Skin of body (tissue), 2 donors: Measurements from ENCODE around the gene CAB39. TPM values are rescaled to one million over a fixed set of nuclear protein-coding genes. Genes with fewer than 3 reads are reported as not detected.

ENCODE experiments used
- DNase-seq: peaks from one replicate; lab custom pipeline; 2025; lab: John Stamatoyannopoulos, UW
- total RNA-seq: library from RNA; depleted of rRNA; stranded (reverse); fragments of >200 nt; gene quantifications from one replicate; pipeline ENCODE4 v1.2.3, GENCODE V29; 2014

The CAB39 gene
- total RNA-seq, 1 donor from 2014 or later: 63.2 TPM

GRCh38 chr2:230749111-230749510 lies 36.5 kb downstream of the CAB39 start:
- DNase-seq: peak; percentile 42

GRCh38 chr2:230751062-230751461 lies 38.4 kb downstream of the CAB39 start:
- peak; percentile 95 for DNase-seq

- no peak for DNase-seq
Measured at GRCh38 chr2:230754200-230754599, 41.6 kb downstream of the CAB39 start.

- DNase-seq: no peak
Measured at GRCh38 chr2:230757476-230757875, 44.8 kb downstream of the CAB39 start.

- DNase-seq: no peak
Measured at GRCh38 chr2:230758566-230759480, 46.2 kb downstream of the CAB39 start.

GRCh38 chr2:230759481-230760167 lies 47.0 kb downstream of the CAB39 start:
- DNase-seq: no peak

- DNase-seq: no peak
Measured at GRCh38 chr2:230761704-230762103, 49.1 kb downstream of the CAB39 start.

GRCh38 chr2:230762317-230762896 lies 49.8 kb downstream of the CAB39 start:
- DNase-seq: no peak

- no peak for DNase-seq
Measured at GRCh38 chr2:230764346-230764745, 51.7 kb downstream of the CAB39 start.

- no peak for DNase-seq
Measured at GRCh38 chr2:230765611-230766300, 53.1 kb downstream of the CAB39 start.

- DNase-seq: no peak
Measured at GRCh38 chr2:230767862-230768388, 55.3 kb downstream of the CAB39 start.

- no peak for DNase-seq
Measured at GRCh38 chr2:230770804-230771203, 58.2 kb downstream of the CAB39 start.

- no peak for DNase-seq
Measured at GRCh38 chr2:230772156-230772555, 59.5 kb downstream of the CAB39 start.

- no peak for DNase-seq
Measured at GRCh38 chr2:230773039-230773773, 60.6 kb downstream of the CAB39 start.

- no peak for DNase-seq
Measured at GRCh38 chr2:230774348-230774951, 61.8 kb downstream of the CAB39 start.

GRCh38 chr2:230775737-230776136 lies 63.1 kb downstream of the CAB39 start:
- no peak for DNase-seq

GRCh38 chr2:230777721-230778120 lies 65.1 kb downstream of the CAB39 start:
- no peak for DNase-seq

GRCh38 chr2:230778350-230779063 lies 65.9 kb downstream of the CAB39 start:
- DNase-seq: no peak

GRCh38 chr2:230779126-230779525 lies 66.5 kb downstream of the CAB39 start:
- no peak for DNase-seq

GRCh38 chr2:230779607-230780006 lies 67.0 kb downstream of the CAB39 start:
- no peak for DNase-seq
